Neural crest cell (in vitro differentiated cells): ENCODE measurements around the gene SPX. TPM values are rescaled to one million over a fixed set of nuclear protein-coding genes. Genes with fewer than 3 reads are reported as not detected.

ENCODE experiments used
- DNase-seq: peaks from one replicate; pipeline ENCODE4 v3.0.0; 2021; ENCODE audit warnings: low read depth, mixed read lengths, low spot score
- H3K27ac Mint-ChIP-seq: one replicate; pipeline ENCODE4 v1.8.0; 2021; ENCODE audit warnings: mild to moderate bottlenecking, mixed read lengths; ENCODE audit not compliant: unreplicated experiment
- H3K27me3 Mint-ChIP-seq: 2 replicates; pipeline ENCODE4 v1.8.0; 2021; ENCODE audit warnings: low read depth, mild to moderate bottlenecking, mixed read lengths
- H3K36me3 Mint-ChIP-seq: 2 replicates; pipeline ENCODE4 v1.8.0; 2021; ENCODE audit warnings: low read depth, mild to moderate bottlenecking, mixed read lengths
- H3K4me1 Mint-ChIP-seq: 2 replicates; pipeline ENCODE4 v1.8.0; 2021; ENCODE audit warnings: mixed read lengths
- H3K4me3 Mint-ChIP-seq: one replicate; pipeline ENCODE4 v1.8.0; 2021; ENCODE audit warnings: mild to moderate bottlenecking, mixed read lengths
- H3K9me3 Mint-ChIP-seq: 2 replicates; pipeline ENCODE4 v1.8.0; 2021; ENCODE audit warnings: mixed read lengths
- CTCF ChIP-seq: fragments of 200-600 bp; sonication (generic); conservative IDR thresholded peaks from 2 replicates; pipeline ENCODE4 v1.5.0; 2021; ENCODE audit warnings: antibody characterized with exemption, mild to moderate bottlenecking
- total RNA-seq: library from RNA; stranded (reverse); gene quantifications from 2 replicates; pipeline ENCODE4 v1.2.1, GENCODE V29; 2021

SPX gene
- total RNA-seq, 1 donor from 2014 or later: 0.19 TPM

- DNase-seq: no peak
- no peak overlapping the region for H3K27ac Mint-ChIP-seq
- no peaks in the 10 kb centered on the region for H3K27me3 Mint-ChIP-seq
- no peaks in the 10 kb centered on the region for H3K9me3 Mint-ChIP-seq
- H3K4me1 Mint-ChIP-seq: peaks cover 15% of the 10 kb centered on the region
- no peak overlapping the region for H3K4me3 Mint-ChIP-seq
- H3K36me3 Mint-ChIP-seq: peaks cover 5% of the 10 kb centered on the region
- no peak for TF ChIP-seq CTCF
These were observed 20.2 kb upstream of the SPX start for GRCh38 chr12:21505888-21506287.

GRCh38 chr12:21507849-21508248 lies 18.2 kb upstream of the SPX start:
- H3K9me3 Mint-ChIP-seq: no peaks in the 10 kb centered on the region
- H3K4me3 Mint-ChIP-seq: no peak overlapping the region
- H3K27me3 Mint-ChIP-seq: no peaks in the 10 kb centered on the region
- H3K4me1 Mint-ChIP-seq: peaks cover 8% of the 10 kb centered on the region
- H3K36me3 Mint-ChIP-seq: peaks cover 5% of the 10 kb centered on the region
- no peak for DNase-seq
- H3K27ac Mint-ChIP-seq: no peak overlapping the region
- TF ChIP-seq CTCF: no peak

- H3K4me1 Mint-ChIP-seq: no peaks in the 10 kb centered on the region
- no peaks in the 10 kb centered on the region for H3K9me3 Mint-ChIP-seq
- peaks cover 5% of the 10 kb centered on the region for H3K36me3 Mint-ChIP-seq
- no peak overlapping the region for H3K27ac Mint-ChIP-seq
- DNase-seq: no peak
- no peaks in the 10 kb centered on the region for H3K27me3 Mint-ChIP-seq
- no peak for TF ChIP-seq CTCF
- H3K4me3 Mint-ChIP-seq: no peak overlapping the region
These were observed 16.3 kb upstream of the SPX start for GRCh38 chr12:21509768-21510167.

- Mint-ChIP-seq H3K4me3 (no peak overlapping the region), H3K4me1 (no peaks in the 10 kb centered on the region), H3K36me3 (no peaks in the 10 kb centered on the region), H3K9me3 (no peaks in the 10 kb centered on the region), H3K27me3 (no peaks in the 10 kb centered on the region), H3K27ac (no peak overlapping the region)
- no peak for TF ChIP-seq CTCF
- no peak for DNase-seq
These were observed 9.8 kb upstream of the SPX start for GRCh38 chr12:21516281-21516680.

GRCh38 chr12:21518451-21518850 lies 7.6 kb upstream of the SPX start:
- Mint-ChIP-seq H3K27ac (no peak overlapping the region), H3K27me3 (peaks cover 4% of the 10 kb centered on the region), H3K9me3 (no peaks in the 10 kb centered on the region), H3K4me1 (no peaks in the 10 kb centered on the region), H3K36me3 (no peaks in the 10 kb centered on the region), H3K4me3 (no peak overlapping the region)
- no peak for DNase-seq
- no peak for TF ChIP-seq CTCF

GRCh38 chr12:21521541-21521940 lies 4.6 kb upstream of the SPX start:
- no peak overlapping the region for H3K4me3 Mint-ChIP-seq
- no peaks in the 10 kb centered on the region for H3K4me1 Mint-ChIP-seq
- H3K27ac Mint-ChIP-seq: no peak overlapping the region
- peaks cover 3% of the 10 kb centered on the region for H3K9me3 Mint-ChIP-seq
- no peak for TF ChIP-seq CTCF
- peaks cover 17% of the 10 kb centered on the region for H3K27me3 Mint-ChIP-seq
- no peak for DNase-seq
- no peaks in the 10 kb centered on the region for H3K36me3 Mint-ChIP-seq
